ENCODE results near the gene LSAMP. TPM values are rescaled to one million over a fixed set of nuclear protein-coding genes. Genes with fewer than 3 reads are reported as not detected.

Gene LSAMP
- total RNA-seq, 1 donor from 2014 or later, result 1.1 TPM

- Mint-ChIP-seq H3K36me3 (ENCODE audit: low read depth) (no peaks in the 10 kb centered on the region), H3K4me3 (ENCODE audit: unreplicated experiment) (no peak overlapping the region), H3K27ac (ENCODE audit: unreplicated experiment) (no peak overlapping the region), H3K9me3 (ENCODE audit: low read depth) (no peaks in the 10 kb centered on the region), H3K4me1 (ENCODE audit: low read depth) (no peaks in the 10 kb centered on the region), H3K27me3 (ENCODE audit: low read depth) (no peaks in the 10 kb centered on the region)
- TF ChIP-seq CTCF (IDR thresholded peaks at IDR 0.05), result no peak
- no peak for DNase-seq (ENCODE audit: low spot score)
Observed at GRCh38 chr3:116291141-116291540, 154.1 kb downstream of the LSAMP start.

DNA sequence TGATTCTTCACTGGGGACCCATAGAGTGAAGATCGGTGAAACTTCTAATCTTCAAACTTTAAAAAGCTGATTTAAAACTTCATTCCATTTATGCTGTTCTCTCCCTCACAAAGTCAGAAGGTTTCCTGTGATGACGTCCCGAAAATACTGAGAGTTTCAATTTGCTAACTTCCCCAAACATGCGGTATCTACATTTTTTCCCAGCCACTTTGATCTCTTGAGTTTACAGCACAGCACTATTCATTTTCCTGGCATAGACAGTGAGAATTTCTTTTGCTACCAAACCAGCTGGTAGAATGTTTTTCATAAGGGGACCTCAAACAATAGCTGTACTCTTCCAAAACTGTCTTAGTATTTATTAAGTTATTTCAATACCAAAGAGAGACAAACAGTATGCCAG lies 156.8 kb downstream of the LSAMP start:
- Mint-ChIP-seq H3K27ac (ENCODE audit: unreplicated experiment) (no peak overlapping the region), H3K27me3 (ENCODE audit: low read depth) (no peaks in the 10 kb centered on the region), H3K9me3 (ENCODE audit: low read depth) (no peaks in the 10 kb centered on the region), H3K36me3 (ENCODE audit: low read depth) (no peaks in the 10 kb centered on the region), H3K4me3 (ENCODE audit: unreplicated experiment) (no peak overlapping the region), H3K4me1 (ENCODE audit: low read depth) (no peaks in the 10 kb centered on the region)
- no peak for DNase-seq (ENCODE audit: low spot score)
- no peak for TF ChIP-seq CTCF (IDR thresholded peaks at IDR 0.05)

GRCh38 chr3:116285781-116286421 lies 159.4 kb downstream of the LSAMP start:
- no peak for TF ChIP-seq CTCF (IDR thresholded peaks at IDR 0.05)
- H3K27me3 Mint-ChIP-seq (ENCODE audit: low read depth), result no peaks in the 10 kb centered on the region
- H3K4me3 Mint-ChIP-seq (ENCODE audit: unreplicated experiment), result no peak overlapping the region
- H3K27ac Mint-ChIP-seq (ENCODE audit: unreplicated experiment), result no peak overlapping the region
- H3K9me3 Mint-ChIP-seq (ENCODE audit: low read depth), result no peaks in the 10 kb centered on the region
- no peaks in the 10 kb centered on the region for H3K36me3 Mint-ChIP-seq (ENCODE audit: low read depth)
- no peak for DNase-seq (ENCODE audit: low spot score)
- H3K4me1 Mint-ChIP-seq (ENCODE audit: low read depth), result no peaks in the 10 kb centered on the region

- DNase-seq (ENCODE audit: low spot score), result no peak
- no peak overlapping the region for H3K27ac Mint-ChIP-seq (ENCODE audit: unreplicated experiment)
- H3K4me1 Mint-ChIP-seq (ENCODE audit: low read depth), result no peaks in the 10 kb centered on the region
- no peak for TF ChIP-seq CTCF (IDR thresholded peaks at IDR 0.05)
- H3K4me3 Mint-ChIP-seq (ENCODE audit: unreplicated experiment), result no peak overlapping the region
- no peaks in the 10 kb centered on the region for H3K9me3 Mint-ChIP-seq (ENCODE audit: low read depth)
- no peaks in the 10 kb centered on the region for H3K36me3 Mint-ChIP-seq (ENCODE audit: low read depth)
- no peaks in the 10 kb centered on the region for H3K27me3 Mint-ChIP-seq (ENCODE audit: low read depth)
Observed at GRCh38 chr3:116281313-116282143, 163.8 kb downstream of the LSAMP start.

GRCh38 chr3:116280130-116280740 lies 165.1 kb downstream of the LSAMP start:
- TF ChIP-seq CTCF (IDR thresholded peaks at IDR 0.05), result no peak

More at GRCh38 chr3:116280130-116280740, 165.1 kb downstream of the LSAMP start:
- Mint-ChIP-seq H3K27ac (ENCODE audit: unreplicated experiment) (no peak overlapping the region), H3K4me1 (ENCODE audit: low read depth) (no peaks in the 10 kb centered on the region), H3K36me3 (ENCODE audit: low read depth) (no peaks in the 10 kb centered on the region), H3K27me3 (ENCODE audit: low read depth) (no peaks in the 10 kb centered on the region), H3K9me3 (ENCODE audit: low read depth) (no peaks in the 10 kb centered on the region), H3K4me3 (ENCODE audit: unreplicated experiment) (no peak overlapping the region)
- DNase-seq (ENCODE audit: low spot score), result no peak
